Kasumi-1 (cell line): ENCODE results near the gene UBAP2.

ENCODE experiments used
- DNase-seq, 2 experiments: peaks; one replicate each; lab custom pipeline; 2025; lab: John Stamatoyannopoulos, UW

The UBAP2 gene

DNA sequence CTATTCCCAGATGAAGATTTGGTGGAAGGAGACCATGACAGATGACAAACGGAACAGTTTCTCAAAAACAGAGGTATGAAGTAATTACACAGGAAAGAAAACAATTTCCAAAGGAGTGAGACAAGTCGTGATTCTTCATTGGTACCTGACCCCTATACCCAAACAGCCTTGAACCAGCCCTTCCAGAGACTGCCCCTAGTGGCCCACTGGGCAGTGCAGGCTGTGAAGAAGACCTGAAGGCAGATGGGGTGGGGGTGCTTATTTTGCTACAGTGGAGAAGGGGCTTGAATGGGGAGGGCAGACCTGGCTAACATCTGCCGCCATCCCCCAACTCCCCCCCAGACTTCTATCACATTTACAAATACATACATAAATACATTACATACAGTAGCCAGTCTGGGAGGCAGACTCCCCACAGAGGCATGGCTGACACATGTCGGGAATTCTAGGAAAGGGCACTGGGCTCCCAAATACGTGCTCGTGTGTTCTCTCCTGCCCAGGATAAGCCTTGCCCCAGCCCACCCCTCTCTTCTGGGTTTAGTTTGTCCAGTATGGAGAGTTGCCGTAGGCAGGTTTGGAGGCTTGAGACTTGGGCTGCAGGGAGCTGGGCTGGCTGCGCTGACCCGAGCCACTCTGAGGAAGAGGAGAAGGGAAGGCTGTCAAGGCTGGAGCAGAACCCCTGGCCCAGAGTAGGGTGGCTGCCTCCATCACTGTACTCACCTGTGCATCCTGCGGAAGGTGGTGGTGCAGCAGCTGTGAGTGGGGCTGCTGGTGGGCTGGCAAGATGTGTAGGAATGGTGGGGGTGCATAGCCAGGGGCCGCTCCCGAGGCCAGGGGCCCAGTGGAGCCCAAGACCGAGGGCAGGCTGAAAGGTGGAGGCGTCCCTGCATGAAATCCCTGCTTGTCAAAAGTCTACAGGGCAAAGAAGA is 126.5 kb downstream of the UBAP2 start:
- DNase-seq, result peak; percentile 21 to 42

DNA sequence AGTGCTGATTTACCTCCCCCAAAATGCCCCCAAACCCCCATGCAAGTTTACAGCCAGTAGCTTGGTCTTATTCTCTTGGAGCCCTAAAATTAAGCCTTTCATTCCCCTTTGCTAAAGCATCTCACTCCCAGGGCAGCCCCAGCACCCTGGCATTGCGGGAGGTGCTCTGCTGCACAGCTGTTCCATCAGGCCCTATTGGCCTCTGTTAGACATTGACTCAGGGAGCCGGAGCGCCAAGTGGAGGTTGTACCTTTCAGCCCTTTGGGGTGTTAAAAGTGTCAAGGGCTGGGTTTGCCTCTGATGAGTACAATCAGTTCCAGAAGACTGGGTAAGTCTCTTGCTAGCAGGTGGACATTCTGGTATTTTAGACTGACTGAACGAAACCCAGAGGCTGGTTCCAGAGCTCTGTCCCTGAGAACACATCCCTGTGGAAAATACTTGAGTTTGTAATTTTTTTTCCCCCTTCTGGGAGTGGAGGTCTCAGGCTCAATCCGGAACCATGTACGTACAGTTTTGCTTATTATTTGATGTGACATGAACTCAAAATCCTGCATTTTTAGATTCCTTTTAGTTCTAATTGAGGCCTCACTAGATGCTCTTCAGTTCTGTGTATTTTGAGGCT is 129.3 kb downstream of the UBAP2 start:
- no peak for DNase-seq

DNA sequence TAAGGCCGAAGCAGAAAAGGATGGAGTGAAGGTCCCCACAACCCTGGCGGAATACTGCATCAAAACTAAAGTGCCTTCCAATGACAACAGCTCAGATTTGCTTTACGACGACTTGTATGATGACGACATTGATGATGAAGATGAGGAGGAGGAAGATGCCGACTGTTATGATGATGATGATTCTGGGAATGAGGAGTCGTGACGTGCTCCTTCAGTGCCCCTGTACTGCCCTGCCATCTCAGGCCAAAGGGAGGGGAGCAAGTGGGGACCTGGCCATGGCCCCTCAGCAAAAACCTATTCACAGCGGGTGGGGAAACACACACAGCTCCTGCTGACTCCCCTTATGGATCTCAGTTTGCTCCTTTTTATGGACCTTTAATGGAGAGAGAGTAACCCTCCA is 131.7 kb downstream of the UBAP2 start:
- DNase-seq, result no peak

DNA sequence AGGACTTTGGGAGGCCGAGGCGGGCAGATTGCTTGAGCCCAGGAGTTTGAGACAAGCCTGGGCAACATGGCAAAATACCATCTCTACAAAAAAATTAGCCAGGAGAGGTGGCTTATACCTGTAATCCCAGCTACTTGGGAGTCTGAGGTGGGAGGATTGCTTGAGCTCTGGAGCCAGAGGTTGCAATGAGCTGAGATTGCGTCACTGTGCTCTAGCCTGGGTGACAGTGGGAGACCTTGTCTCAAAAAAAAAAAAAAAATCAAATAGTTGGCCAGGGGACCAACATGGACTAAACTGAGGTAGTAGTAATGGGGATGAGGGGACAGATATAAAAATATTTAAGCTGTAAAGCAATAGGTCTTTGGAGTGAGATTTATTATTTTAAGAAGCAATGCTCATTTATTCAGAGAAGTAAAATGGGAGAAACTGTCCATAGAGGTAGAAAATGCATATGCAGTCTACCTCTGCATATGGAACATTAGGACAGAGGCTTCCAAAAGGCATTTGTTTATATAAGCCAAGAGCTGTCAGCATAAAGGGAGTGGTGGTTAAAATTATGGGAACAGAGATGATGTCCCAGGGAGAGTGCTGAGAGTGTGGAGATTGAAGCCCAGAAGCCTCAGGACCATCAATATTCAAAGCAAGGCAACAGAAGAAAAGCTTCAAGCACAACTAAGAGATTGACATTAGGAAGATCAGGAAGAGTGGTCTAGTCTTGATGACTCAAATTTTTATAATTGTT is 133.6 kb downstream of the UBAP2 start:
- no peak for DNase-seq

DNA sequence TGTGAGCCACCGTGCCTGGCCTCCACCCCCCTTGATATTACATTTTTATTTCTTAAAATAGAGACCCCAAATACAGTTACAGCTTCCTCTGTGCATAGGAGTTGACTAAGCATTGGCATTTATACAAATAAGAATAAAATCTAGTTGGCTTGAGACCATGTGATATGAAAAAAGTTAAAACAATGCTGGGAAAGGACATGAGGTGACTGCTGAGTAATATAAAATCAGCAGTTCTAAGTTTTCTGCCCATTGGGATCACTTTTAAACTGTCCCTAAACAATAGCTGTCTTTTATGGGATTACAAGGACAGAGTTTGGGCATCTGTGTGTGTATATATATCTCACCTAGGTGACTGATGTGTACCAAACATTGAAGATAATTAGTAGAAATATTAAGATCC is 135.1 kb downstream of the UBAP2 start:
- DNase-seq, result no peak

DNA sequence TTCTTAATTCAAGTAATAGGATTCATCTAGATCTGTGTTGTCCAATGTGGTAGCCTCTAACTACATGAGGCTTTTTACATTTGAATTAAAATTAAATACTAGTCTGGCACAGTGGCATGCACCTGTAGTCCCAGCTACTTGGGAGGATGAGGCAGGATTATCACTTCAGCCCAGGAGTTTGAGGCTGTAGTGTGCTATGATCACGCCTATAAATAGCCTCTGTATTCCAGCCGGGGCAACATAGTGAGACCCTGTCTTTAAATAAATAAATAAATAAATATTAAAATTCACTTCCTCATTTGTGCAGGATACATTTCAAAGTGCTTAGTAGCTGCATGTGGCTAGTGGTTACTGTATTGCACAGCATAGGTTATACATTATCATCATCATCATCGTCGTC is 139.9 kb downstream of the UBAP2 start:
- DNase-seq, result no peak

DNA sequence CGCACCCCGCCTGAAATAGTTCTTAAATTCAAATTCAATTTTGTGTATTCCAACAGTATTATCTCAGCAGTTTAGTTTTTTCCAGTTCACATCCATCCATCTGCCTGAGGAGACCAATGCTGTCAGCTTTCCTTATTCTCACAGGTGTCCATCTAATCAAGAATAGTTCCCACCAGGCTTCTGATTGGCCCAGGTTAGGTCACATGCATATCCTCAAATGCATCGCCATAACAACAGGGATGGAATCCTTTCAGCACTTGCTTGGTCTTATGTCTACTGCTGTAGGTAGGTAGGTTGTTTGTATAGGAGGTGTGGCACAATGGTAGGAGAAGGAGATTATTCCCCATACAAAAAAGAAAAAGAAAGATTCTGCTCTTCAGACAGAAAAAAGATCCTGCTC is 140.6 kb downstream of the UBAP2 start:
- no peak for DNase-seq

DNA sequence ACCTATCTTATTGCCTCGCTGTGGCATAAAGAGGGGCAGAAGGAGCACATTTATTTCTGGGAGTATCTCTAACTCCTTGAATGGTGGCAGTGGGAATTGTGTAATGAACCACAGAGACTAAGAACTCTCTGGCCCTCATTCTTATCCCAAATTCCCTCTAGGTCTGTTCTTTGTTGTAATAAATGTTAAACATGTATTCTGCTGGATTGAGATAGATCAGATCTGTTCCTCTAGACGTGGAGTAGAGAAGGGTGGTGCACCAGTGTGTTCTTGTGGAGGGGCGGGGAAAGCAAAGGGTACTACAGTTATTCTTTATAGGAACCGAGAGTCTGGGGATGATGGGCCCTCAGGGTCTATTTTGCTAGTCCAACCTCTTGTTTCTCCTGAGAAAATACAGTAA is 141.3 kb downstream of the UBAP2 start:
- no peak for DNase-seq

DNA sequence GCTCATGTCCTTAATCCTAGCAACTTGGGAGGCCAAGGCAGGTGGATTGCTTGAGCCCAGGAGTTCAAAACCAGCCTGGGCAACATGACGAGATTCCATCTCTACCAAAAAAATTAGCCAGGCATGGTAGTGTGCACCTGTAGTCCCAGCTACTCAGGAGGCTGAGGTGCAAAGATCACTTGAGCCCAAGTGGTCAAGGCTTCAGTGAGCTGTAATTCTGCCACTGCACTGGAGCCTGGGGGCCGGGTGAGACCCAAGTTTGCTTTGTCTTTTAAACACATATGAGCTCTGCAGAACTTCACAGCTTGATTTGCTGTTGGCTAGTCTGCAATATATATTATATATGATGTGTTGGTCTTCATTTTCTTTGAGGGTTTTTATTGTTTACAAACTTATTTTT is 141.9 kb downstream of the UBAP2 start:
- DNase-seq, result no peak

DNA sequence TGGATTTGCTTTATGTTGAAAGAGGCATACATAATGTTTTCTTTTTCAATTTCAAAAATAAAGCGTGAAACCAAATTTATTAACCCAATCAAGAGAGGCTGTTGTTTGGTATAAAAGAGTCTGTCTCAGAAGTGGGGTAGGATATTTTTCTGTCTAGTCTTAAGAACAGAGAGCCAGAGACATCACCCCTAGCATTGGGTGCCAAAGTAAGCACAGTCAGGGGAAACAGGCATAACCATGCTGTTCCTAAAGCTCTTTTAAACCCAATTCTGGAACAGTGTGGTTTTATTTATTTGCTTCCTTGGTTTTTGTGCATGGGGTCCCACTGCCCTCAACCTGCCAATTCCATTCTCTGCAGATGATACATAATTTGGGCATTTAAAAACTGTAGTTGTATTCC is 143.6 kb downstream of the UBAP2 start:
- no peak for DNase-seq

DNA sequence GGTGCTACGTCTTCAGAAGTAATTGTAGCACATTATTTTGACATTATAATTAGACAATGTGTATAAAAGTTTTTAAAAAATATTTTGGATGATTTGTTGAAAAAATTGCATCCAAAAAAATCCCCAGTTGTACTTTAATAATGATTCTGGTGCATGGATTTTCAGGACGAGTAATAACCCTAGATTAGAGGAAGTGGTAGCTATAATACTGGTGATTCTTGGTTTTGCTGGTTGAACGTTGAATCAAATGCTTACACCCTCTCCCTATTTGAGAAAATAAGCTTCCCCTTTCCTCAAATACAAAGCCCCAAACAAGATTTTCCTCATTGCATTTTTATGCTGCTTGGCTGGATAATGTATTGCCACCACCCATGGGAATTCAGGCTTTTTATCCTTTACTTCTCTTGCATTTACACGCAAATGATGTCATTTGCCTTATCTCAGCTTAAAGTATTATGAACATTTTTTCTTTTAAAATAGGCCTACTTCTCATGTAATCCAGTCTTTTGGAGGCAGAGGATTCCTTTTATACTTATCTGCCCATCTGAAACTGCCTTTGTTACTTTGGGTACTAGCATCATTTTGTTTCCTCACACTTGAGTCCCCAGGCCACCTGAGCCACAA is 145.4 kb downstream of the UBAP2 start:
- peak in 1 of 2 experiments; percentile 29 for DNase-seq

DNA sequence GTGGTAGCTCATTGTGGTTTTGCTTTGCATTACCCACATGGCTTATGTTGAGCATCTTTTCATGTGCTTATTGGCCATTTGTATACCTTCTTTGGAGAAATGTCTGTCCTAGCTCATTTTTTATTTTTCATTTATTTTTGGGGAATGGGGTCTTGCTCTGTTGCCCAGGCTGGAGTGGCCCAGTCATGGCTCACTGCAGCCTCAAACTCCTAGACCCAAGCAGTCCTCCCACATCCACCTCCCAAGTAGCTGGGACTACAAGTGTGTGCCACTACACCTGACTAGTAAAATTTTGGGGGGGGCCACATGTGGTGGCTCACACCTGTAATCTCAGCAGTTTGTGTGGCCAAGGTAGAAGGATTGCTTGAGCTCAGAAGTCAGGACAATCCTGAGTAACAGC is 154.4 kb downstream of the UBAP2 start:
- no peak for DNase-seq

DNA sequence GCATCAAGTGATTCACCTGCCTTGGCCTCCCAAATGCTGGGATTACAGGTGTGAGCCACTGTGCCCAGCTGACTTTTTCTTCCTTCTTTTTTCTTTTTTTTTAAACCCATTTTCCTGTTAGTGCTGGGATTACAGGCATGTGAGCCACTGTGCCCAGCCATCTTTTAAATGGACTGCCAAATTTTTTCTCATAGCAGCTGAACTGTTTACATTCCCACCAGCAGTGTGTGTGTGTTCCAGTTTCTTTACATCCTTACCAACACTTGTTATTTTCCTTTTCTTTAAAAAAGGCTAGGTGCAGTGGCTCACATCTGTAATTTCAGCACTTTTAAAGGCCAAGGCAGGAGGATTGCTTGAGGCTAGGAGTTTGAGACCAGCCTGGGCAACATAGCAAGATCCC is 154.8 kb downstream of the UBAP2 start:
- DNase-seq, result no peak

DNA sequence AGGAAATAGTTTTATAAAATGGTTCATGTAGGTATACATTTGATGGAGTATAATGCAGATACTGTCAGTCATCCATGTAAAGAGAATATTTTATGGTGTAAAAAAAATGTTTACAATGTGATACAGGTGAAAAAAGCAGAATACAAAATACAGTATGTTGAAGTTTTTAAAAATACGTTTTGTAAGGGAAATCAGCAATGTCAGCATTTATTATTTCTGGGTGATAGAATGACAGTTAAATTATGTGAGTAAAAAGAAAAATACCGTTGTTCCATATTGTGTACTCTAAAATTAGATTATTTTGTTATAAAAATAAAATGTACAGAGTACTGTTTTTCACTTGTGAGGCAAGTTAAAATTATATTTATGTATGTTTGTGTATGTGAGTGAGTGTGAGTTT is 162.7 kb downstream of the UBAP2 start:
- no peak for DNase-seq

DNA sequence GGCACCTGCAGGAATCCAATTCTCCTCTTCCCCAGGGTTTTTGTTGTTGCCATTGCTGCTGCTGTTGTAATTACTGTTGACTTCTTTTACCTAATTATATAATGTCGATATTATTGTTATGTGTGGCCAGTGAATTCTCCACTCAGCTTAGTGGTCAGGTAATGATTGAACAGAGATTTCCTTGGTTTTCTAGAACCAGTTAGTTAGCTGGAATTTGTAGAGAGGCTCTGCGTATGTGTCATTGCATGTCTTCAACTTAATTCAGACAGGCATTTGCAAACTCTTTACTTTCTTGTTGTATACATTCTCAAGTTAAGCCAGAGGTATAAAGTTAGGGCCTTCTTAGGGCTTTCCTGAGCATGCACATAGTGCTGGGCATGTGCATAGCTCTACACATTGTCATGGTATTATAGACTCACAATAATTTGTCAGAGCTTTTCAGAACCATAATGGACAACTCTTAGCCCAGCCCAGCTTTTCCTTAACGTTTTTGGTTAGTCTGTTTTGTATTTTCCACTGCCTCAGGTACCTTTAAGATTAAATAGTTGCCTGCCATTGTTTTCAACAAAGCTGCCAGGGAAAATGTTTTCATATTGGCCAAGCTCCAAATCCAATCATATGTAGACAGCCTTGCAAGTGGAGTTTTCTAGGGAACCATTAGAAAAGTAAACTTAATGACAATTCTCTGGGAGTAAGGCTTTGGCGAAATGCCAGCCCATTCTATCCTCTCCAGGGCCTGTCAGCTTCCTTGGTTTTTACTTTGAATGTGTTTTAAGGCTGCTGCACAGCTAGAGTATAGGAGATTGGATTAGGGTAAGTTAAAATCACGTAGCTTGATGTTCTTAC is 163.6 kb downstream of the UBAP2 start:
- DNase-seq, result no peak

DNA sequence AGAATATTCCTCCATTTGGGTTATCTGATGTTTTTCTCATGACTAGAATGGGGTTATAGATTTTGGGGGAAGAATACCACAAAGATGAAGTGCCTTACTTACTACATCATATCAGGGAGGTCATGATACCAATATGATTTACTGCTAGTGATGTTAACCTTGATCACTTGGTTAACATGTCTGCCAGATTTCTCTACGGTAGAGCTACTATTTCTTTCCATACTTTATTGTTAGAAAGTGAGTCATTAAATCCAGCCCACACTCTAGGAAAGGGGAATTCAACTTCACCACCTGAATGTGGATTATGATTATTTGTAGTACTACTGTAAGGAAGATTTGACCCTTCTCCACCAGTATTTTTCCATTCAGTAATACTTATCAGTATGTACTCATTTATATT is 167.1 kb downstream of the UBAP2 start:
- DNase-seq, result no peak

DNA sequence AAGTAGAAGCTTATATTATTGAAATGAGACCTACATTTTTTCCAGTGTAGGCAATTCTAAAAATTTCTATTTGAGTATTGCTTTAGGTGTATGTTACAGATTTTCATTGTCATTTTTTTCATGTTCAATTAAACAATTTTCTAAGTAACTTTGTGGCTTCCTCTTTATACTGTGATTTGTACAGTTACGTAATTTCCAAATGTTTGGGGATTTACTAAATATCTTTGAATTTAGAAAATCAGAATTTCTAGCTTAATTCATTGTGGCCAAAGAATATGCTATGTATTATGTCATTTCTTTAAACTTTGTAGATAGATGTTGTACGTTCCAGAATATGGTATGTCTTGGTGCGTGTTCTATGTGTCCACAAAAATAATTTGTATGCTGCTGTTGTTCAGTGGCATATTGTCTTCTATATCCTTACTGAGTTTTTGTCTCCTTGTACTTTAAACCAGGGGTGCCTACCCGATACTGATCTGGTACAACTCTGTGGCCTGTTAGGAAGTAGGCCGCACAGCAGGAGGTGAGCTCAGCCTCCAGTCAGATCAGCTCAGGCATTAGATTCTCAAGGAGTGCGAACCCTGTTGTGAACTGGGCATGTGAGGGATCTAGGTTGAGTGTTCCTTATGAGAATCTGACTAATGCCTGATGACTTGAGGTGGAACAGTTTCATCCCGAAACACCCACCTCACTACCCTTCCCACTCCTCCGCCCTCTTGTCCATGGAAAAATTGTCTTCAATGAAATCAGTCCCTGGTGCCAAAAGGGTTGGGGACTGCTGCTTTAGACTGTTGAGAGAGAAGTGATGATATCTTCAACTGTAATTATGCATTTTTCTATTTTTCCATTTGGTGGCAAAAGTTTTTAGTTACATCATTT is 168.2 kb downstream of the UBAP2 start:
- DNase-seq, result no peak

DNA sequence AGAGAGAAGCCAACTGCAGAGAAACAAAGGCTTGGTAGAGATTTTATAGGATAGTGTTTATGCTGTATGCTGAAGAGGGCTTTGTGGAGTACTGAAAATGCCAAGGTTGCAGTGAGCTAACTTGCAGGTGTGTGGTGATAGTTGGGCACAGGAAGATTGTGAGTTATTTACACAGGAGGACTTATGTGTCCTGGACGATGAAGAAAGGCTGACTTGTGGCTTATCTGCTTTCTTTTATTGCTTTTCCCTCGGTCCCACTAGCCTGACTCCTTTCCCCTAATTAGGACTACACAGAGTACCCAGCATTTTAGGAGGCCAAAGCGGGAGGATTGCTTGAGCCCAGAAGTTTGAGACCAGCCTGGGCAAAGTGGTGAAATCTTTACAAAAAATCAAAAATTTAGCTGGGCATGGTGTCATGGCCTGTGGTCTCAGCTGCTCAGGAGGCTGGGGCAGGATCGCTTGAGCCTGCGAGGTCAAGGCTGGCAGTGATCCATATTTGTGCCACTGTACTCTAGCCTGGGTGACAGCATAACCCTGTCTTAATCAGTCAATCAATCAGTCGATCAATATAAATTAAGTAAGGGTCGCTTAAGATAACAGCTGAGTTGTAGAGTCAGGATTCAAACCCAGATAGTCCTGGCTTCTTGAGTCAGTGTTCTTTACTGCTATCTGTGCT is 169.9 kb downstream of the UBAP2 start:
- DNase-seq, result no peak

DNA sequence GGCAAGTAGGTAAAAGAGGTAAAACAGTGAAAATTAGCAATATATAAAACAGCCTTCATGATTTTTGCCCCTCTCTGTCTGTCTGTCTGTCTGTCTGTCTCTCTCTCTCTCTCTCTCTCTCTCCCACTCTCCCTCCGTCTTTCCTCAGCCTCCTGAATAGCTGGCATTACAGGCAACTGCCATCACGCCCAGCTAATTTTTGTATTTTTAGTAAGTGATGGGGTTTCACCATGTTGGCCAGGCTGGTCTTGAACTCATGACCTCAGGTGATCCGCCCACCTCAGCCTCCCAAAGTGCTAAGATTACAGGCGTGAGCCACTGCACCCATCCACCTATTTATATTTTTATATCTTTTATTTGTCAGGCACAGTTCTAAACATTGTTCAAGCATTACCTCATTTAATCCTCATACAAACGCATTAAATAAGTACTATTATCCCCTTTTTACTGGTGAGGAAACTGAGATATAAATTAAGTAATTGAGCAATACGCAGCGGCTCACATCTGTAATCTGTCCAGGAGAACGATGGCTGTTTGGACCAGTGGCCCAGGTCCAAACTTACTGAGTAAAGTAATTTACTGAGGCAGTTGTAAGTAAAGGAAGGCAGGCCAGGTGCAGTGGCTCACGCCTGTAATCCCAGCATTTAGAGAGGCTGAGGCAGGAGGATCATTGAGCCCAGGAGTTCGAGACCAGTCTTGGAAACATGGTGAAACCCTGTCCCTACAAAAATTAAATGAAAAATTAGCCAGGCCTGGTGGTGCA is 170.8 kb downstream of the UBAP2 start:
- DNase-seq, result no peak
